GM12872 (cell line): Measurements from ENCODE around the gene EVI5L.

ENCODE experiments used
- CTCF ChIP-seq: IDR thresholded peaks from 3 replicates; pipeline ENCODE4 v1.5.1; 2011; ENCODE audit warnings: low read depth, mild to moderate bottlenecking, low read length, moderate library complexity; ENCODE audit not compliant: insufficient read depth

The EVI5L gene

GRCh38 chr19:7914099-7914498 is 84.1 kb downstream of the EVI5L start:
- no peak for TF ChIP-seq CTCF
